Smooth muscle cell of the brain vasculature (primary cell): ENCODE measurements around the gene CCS.
"Not testable (repeated sequence)": the region's sequence is repeated elsewhere in the genome, so short reads cannot be mapped to it uniquely, and the experiment has no call there.

Source experiments
- DNase-seq: peaks from one replicate; pipeline ENCODE4 v3.0.0-alpha.2; 2012; ENCODE audit warnings: low read depth, low spot score

The CCS gene

DNA sequence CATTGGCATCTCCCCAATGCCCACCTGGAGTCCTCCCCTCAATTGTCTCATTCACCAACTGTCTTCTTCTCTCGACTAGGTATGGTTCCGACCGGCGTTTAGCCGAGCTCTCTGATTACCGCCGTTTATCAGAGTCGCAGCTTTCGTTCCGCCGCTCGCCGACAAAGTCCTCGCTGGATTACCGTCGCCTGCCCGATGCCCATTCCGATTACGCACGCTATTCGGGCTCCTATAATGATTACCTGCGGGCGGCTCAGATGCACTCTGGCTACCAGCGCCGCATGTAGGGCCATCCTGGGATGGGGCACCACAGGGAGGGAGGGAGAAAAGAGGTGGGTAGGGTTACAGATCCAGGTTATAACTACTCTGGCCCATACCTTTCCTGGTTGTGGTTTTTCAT, 33.4 kb downstream of the CCS start:
- no peak for DNase-seq

DNA sequence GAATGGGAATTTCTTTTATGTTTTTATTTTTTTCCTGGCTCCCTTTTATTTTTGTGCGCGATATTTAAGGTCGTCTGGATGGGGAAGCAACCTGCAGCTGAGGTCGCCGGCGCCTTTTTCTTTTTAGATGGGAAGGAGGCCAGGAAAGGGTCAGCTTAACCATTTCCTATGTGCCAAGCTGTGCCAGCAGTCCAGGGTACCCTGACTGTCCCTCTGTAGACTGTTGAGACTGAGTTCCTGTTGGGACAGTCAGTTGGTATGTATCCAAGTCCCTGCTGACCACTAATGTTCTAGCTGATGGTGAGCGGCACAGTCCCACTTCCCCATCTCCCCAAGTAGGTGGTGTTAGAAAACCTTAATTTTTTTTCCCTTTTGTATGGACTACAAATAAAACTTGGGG, 33.9 kb downstream of the CCS start:
- no peak for DNase-seq

DNA sequence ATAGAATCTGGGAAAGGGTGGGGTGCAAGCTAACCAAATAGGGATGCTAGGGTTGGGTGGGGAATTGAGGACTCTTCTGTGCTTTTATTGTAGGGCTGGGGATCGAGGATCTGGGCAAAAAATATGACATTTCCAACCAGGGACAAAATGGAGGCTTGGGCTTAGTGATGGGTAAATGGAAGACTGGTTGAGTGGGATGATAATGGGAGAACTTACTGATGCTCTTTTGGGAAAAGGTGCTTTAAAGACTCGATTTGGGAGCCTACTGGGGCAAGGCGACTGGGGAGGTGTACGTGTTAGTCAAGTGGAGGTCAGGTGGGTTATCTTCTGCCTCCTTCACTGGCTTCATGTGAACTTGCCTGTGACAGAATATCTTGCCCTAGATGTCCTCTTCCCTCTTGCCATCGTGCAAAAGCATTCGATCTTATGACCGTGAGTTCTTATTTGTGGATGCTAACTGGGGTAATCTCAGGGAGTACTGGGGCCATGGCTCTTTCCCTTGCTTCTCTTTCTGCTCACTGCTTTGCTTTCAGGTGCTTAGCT, 35.1 kb downstream of the CCS start:
- DNase-seq = no peak

DNA sequence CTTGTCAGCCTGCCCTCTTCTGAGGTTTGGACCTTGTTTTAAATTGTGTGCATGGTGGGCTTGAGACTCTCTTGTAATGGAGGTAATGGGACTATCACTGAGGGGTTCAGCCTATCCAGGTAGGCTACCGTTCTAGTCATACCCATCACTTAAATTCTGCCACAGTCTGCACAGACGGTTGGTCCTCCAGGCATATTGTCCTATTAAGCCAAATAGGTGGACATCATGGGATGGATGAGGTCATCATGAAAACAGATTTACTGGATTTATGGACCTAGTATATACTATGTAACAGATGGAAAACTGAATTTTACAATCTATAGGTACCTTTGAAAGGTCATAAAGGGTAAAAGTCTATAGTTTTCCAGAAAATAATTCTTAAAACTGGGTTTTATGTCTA, 36.4 kb downstream of the CCS start:
- no peak for DNase-seq

DNA sequence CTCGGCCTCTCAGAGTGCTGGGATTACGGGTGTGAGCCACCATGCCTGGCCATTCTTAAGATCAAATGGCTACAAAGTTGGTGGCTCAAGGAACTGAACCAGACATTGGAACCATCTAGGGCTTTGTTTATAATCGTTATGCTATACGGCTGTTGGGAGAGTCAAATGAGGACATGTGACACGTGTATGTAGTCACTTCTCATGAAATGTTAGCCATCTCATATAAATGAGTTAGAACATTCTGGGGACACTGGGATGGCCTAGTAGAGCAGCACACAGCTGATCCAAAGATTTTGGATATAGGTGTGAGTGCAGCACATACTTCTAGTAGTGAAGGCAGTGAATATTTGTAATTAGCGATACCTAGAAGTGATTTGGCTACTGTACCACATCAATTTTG, 38.9 kb downstream of the CCS start:
- no peak for DNase-seq

DNA sequence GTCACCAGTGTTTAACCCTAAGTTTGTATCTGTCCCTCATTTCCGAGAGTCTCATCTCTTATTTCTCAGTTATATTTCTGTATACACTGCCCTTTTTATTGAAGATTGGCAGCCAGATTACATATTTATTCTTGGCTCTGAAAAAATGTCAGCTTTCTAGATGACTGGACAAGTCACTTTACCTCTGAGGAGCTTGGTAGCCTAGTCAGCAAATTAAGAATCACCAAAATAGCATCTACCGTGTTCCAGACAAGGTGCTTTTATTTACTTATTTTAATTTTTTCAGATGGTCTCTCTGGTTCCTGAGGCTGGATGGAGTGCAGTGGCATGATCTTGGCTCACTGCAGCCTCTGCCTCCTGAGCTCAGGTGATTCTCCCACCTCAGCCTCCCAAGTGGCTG, 40.0 kb downstream of the CCS start:
- DNase-seq = no peak

DNA sequence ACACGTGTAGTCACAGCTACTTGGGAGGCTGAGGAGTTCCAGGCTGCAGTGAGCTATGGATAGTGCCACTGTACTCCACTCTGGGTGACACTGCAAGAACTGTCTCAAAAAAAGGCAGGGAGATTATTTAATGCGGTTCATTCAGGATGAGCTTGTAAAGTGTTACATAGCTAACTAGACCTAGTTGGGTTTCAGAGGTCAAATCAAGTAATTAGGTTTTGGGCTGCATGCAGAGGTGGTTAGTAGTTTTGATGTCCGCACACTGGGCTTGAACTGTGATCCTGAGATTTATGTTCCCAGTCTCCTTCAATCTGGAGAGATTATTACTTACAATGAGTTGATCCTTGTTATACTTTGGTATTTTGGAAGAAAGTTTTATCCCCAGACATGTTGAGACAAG, 43.4 kb downstream of the CCS start:
- DNase-seq = no peak

DNA sequence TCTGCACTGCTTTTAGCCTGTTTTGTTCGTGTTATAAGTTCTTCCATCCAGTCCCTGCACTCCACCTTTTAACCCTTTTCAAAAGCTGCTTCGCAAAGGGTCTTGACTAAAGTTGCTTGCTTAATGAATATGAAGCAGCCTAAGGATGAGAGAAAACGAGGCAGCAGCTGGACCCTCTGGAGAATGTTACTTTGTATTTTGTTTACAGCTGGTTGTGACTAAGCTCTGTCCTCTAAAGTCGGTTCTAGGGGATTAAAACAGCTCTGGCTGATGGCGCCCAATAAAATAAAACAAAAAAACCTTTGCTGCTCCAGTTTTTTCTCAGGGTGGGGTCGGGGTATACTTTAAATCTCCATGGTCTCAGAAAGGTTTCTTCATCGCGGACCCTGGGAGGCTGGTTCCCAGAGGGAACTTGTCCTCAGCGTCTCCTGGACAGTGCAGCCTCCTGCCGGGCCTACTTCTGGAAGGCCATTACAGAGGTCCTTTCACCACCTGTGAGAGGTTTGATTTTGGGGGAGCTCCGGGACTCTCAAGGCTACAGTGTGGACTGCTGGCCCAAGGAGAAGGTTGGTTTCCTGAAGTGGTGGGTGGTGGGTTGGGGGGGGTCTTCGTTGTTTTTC, 44.7 kb downstream of the CCS start:
- no peak for DNase-seq

DNA sequence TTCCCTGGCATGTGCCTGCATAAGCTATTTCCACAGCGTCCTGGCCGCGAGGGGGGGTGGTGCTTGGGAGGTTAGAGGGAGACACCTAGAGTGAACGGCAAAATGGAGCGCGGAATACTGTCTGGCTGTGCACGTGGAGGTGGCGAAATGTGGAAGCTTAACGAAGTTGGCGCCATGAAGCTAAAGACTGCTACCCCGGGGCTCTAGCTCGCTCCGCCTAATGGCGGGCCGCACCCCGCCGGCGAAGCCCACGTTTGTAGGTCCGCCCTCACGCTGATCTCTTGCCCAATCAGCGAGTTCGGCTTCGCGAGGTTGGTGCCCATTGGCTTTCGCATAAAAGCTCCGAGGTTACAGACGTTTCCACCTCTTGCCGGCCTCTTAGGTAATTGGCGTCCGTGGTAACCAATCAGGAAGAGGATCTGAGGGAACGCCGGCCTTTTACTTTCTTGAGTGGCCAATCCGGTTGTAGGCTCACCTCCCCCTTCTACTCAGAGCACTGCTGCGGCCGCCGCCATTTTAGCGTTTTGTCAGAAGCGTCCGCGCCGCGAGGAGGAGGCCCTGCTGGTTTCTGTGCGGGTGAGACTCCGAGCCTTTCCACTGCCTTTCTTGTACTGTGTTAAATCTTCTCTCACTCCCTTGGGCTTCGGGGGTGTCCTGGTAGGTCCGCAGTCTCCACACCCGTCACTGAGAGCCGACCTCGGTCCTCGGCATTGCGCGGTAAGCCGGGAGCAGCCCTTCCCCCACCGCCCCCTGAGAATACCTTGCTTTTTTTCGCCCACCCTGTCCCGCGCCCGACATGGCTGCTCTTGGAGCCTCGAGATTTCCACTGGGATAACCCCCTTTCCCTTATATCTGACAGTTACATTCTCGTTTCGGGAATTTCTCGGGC, 45.4 kb downstream of the CCS start, which contains the start of gene RBM4:
Gene RBM4, plus strand, starts transcription at position 527 of the 889 bp plus-strand sequence. CDS start 1,009 bp downstream, outside the sequence.
- peak; percentile 100 for DNase-seq

DNA sequence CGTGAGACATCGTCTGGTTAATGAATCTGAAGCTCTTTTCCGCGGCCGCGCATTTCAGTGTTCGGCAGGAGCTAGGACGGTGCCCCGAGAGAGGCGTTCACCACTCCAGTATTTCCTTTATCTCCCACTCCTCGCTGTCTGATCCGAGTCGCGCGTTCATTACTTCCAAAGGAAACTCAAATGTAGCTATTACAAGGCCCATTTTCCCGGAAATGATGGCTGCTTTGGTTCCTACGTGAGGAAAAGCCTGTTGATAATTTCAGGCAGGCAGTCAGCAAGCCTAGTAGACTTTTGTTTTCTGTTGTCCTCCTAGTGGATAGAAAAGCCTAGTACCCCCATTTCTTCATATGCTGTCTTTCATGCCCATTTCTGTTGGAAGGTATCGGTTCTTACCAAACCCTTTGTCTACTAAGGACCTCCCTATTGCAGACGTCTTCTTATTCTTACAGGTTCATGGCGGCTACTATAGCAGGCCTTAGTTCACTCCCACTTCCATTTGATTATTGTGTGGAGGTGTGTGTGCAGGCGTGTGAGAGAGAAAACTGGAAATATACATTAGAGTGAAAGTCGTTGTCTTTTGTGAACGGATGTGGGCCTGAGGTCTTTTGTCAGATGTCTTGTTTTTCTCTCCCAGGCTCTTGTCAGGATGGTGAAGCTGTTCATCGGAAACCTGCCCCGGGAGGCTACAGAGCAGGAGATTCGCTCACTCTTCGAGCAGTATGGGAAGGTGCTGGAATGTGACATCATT, 46.3 kb downstream of the CCS start:
- DNase-seq = peak; percentile 7

DNA sequence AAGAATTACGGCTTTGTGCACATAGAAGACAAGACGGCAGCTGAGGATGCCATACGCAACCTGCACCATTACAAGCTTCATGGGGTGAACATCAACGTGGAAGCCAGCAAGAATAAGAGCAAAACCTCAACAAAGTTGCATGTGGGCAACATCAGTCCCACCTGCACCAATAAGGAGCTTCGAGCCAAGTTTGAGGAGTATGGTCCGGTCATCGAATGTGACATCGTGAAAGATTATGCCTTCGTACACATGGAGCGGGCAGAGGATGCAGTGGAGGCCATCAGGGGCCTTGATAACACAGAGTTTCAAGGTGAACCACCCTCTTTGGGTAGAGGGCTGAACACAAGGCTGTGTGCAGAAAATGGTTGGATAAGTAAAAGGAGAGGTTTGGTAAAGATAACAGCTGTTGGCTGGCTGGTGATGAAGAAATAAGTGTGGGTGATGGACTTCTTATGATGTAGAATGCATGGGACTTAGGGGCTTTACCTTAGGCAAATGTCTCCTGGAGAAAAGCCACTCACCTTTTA, 46.9 kb downstream of the CCS start:
- DNase-seq = not testable (repeated sequence)

DNA sequence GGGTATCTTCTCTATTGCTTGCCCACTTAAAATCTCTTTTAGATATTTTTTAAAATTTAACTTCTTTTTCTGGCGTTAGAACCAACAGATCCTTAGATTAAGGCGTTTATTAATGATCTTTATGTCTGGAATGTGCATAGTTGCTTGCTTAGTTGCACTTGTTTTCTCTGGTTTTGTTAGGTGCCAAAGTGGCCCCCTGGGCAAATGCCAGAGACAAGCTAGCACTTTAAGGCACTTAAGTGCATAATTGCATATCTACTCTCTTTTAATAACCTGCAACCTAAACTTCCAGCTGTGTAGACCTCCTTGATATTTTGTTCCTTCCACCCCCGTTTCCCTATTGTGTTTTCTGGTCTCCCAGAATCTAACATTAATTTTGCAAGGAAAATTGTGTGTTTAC, 48.8 kb downstream of the CCS start:
- no peak for DNase-seq

DNA sequence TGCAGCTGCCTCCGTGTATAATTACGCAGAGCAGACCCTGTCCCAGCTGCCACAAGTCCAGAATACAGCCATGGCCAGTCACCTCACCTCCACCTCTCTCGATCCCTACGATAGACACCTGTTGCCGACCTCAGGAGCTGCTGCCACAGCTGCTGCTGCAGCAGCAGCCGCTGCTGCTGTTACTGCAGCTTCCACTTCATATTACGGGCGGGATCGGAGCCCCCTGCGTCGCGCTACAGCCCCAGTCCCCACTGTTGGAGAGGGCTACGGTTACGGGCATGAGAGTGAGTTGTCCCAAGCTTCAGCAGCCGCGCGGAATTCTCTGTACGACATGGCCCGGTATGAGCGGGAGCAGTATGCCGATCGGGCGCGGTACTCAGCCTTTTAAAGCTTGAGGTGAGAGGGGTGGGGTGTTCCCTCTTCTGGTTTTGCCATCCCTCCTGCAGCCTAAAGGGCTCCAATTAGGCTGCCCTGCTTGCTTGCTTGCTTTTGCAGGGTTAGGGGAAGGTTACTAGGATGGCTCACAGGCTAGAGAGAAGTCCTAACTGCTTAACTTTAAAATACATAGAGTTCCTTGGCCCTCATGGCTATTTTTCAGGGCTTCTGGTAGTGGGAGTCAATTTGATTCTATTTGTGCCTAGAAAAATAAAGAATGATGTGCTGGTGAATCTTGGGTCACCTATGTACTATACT, 50.9 kb downstream of the CCS start:
- no peak for DNase-seq

DNA sequence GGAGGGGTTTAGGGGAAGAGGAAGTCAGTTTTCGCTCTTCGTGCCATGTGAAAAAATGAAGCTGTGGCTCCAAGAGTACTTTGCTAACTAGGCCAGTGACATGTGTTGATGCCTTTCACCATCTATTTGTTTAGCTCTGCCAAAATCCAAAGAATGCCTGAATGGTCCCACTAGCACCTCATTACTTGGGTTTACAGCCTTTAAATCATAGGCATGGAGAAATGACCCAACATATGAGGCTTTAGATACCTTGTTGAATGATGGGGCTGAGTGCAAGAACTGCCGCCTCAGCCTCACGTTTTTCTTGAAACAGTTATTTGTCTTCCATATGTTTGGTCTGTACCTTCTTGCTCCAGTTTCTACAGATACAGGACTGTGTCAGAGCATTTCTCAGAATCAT, 53.8 kb downstream of the CCS start:
- DNase-seq = no peak

DNA sequence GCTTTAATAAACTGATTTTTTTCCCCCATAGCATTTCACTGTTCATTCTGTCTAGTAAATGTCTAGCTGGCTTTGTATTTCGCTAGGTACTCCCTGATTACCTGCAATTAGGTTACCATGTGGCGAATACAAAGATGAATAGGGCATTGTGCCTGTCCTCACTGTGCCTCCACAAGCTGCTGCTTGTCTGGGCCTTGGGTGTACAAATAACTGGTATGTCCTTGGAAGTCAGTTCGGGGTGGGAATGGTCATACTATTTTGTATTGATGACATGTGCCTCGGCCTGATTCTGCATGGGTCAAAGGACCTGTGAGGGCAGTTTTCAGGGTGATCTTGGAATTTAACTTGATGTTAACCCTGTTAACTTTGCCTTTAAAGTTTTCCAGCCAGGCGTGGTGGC, 56.9 kb downstream of the CCS start:
- DNase-seq = no peak

DNA sequence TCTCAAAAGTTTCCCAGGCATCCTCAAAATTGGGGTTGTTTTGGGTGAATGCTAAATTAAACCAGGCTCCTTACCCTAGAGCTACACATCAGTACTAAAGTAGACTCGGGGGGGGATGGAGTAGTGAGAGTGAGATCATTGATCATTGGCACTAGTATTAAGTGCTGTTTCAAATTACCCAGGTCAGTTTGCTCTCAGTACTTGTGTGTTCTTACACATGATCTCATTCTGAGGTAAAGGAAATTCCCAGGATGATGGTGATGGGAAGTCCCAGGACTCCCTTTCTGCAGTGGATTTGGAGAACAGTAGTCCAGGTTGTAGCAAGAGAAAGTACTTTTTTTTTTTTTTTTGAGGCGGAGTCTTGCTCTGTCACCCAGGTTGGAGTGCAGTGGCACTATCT, 58.0 kb downstream of the CCS start:
- no peak for DNase-seq

DNA sequence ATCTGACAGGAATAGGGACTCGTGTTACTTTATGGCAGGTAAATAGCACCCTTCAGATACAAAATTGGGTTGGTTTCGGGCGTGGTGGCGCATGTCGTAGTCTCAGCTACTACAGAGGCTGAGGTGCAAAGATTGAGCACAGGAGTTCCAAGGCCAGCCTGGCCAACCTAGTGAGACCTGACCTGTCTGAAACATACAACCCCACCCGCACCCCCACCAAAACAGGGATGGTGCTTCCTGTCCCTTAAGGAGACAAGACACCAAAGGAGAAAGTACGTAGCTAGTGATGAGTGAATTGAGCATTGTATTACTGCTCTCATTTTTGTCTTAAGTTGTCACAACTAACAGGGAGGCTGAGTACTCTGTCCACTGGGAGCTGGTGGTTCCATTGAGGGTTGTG, 59.7 kb downstream of the CCS start:
- no peak for DNase-seq

DNA sequence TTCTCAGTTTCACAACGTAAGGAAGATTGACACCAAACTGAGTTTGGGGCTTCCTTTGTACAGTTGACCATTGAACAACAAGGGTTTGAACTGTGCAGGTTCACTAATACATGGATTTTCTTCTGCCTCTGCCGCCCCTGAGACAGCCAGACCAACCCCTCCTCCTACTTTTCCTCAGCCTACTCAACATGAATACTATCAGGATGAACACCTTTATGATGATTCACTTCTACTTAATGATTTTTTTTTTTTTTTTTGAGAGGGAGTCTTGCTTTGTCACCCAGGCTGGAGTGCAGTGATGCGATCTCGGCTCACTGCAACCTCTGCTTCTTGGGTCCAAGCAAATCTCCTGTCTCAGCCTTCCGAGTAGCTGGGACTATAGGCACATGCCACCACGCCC, 60.1 kb downstream of the CCS start:
- no peak for DNase-seq
